Osteoblast (primary cell): Measurements from ENCODE around the gene MRPL39. TPM values are rescaled to one million over a fixed set of nuclear protein-coding genes. Genes with fewer than 3 reads are reported as not detected.
A peak's percentile ranks its signal among the peaks of the same experiment; 100 is the strongest.

Experiments used
- DNase-seq: peaks from one replicate; pipeline ENCODE4 v3.0.0; 2011; ENCODE audit warnings: low spot score, mixed read lengths; ENCODE audit not compliant: insufficient read length; ENCODE audit errors: missing footprints
- H2AFZ ChIP-seq: 2 replicates; pipeline ENCODE4 v1.6.0; 2011; ENCODE audit warnings: mild to moderate bottlenecking, low read length
- H3K27ac ChIP-seq: 2 replicates; pipeline ENCODE4 v1.5.1; 2011; ENCODE audit warnings: mild to moderate bottlenecking, low read depth, low read length, moderate library complexity
- H3K27me3 ChIP-seq: 2 replicates; pipeline ENCODE4 v1.6.0; 2012; ENCODE audit warnings: mild to moderate bottlenecking, control low read depth, inconsistent platforms, low read length, moderate library complexity; ENCODE audit not compliant: insufficient read depth
- H3K36me3 ChIP-seq: 2 replicates; pipeline ENCODE4 v1.5.1; 2011; ENCODE audit warnings: mild to moderate bottlenecking, low read length, control low read depth, moderate library complexity; ENCODE audit not compliant: insufficient read depth
- H3K4me1 ChIP-seq: 2 replicates; pipeline ENCODE4 v1.5.1; 2011; ENCODE audit warnings: mild to moderate bottlenecking, low read length, control low read depth, moderate library complexity; ENCODE audit not compliant: insufficient read depth
- H3K4me2 ChIP-seq: 2 replicates; pipeline ENCODE4 v1.6.0; 2011; ENCODE audit warnings: mild to moderate bottlenecking, low read length; ENCODE audit not compliant: insufficient read depth
- H3K4me3 ChIP-seq: fragments of 200-600 bp; sonication (generic); 3 replicates; pipeline ENCODE4 v1.5.1; 2012; ENCODE audit warnings: mild to moderate bottlenecking, low read length, inconsistent platforms; ENCODE audit not compliant: insufficient read depth
- H3K79me2 ChIP-seq: 2 replicates; pipeline ENCODE4 v1.6.0; 2012; ENCODE audit warnings: mild to moderate bottlenecking, low read length, control low read depth, inconsistent platforms; ENCODE audit not compliant: insufficient read depth
- H3K9me3 ChIP-seq: 2 replicates; pipeline ENCODE4 v1.5.1; 2011; ENCODE audit warnings: low read depth, low read length, control low read depth
- H4K20me1 ChIP-seq: 2 replicates; pipeline ENCODE4 v1.6.0; 2012; ENCODE audit warnings: mild to moderate bottlenecking, low read length, control low read depth; ENCODE audit not compliant: insufficient read depth
- CTCF ChIP-seq: IDR thresholded peaks from 2 replicates; pipeline ENCODE4 v1.5.1; 2011; ENCODE audit warnings: mild to moderate bottlenecking, low read depth, low read length, moderate library complexity; ENCODE audit errors: extremely low read depth
- total RNA-seq: library from RNA; depleted of rRNA; stranded (reverse); fragments of >200 nt; gene quantifications from 2 replicates; pipeline ENCODE4 v1.2.3, GENCODE V29; 2012

The MRPL39 gene
- total RNA-seq, 1 donor, result 28.2 TPM

DNA sequence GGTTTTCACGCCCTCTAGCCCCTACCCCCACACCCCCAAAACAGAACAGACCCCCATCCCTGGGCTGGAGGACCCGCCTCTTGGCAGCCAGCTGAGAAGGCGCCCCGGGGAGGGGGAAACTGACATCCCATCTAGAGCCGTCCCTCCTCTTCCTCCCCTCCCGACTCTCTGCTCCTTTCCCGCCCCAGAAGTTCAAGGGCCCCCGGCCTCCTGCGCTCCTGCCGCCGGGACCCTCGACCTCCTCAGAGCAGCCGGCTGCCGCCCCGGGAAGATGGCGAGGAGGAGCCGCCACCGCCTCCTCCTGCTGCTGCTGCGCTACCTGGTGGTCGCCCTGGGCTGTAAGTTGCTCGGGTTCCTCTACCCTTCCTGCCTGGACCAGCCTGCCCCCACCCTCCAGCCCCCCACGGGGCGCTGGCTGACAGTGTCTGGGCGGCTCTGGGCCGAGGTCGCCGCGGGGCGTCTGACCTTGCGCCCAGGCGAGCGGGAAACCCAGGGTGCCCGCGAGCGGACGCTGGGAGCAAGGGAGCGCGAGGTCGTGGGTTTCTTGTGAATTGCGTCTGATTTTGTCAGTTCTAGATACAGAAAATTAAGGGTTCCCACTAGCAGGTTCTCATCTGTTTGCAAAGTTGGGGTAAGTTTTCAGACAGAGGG is 32.4 kb upstream of the MRPL39 start:
- no peak overlapping the region for H3K27ac ChIP-seq
- peak; percentile 14 for TF ChIP-seq CTCF
- peak; percentile 36 for DNase-seq

DNA sequence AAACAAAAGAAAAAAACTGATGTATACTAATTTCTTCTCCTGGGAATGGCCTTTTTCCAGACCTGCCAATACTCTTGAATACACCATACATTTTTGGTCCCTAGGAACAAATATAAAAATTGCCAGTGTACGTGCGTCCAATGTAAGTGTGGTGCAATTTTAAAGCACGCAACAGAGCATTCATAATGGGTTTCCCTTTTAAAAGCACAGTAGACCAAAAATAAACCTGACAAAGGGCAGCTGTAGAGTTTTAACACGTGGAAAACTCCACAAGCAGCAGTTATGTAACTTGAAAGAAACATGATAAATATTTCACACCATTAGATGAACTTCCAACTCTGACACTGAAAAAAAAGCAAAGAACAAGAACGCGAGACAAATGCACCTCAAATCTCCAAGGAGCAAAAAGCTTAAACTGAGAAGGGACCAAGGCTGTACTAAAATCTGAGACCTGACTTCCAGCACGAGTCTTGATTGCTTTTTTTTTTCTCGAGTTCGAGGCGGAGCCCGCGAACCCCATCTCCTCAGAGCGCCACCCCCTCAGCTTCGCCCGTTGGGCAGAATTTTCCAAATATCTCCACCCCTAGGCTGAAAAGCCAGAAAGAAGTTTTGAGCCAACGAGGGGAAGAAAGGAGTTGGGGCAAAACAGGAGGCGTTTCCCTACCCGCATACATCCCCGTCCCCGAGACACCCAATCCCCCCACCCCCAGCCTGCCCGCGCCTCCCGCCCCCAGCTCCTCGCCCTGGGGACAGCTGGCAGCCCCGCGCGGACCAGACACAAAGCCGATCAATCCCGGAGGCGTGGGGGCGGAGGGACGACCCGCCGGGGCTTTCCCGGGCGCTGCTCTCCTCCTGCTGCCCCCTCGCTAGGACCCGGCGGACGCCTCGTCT is 31.6 kb upstream of the MRPL39 start, which contains the start of gene JAM2:
JAM2 (plus strand) TSS at position 599 of the 891 bp plus-strand sequence. CDS start 564 bp downstream, outside the sequence.
- peak within 1 kb of the TSS; percentile 67 for H3K4me3 ChIP-seq
- no peak within 1 kb of the TSS for H3K27ac ChIP-seq
- TF ChIP-seq CTCF, result no peak
- H3K9me3 ChIP-seq, result no peaks in the 10 kb centered on the region
- H3K4me1 ChIP-seq, result peaks cover 14% of the 10 kb centered on the region
- no peaks in the 10 kb centered on the region for H3K36me3 ChIP-seq
- H3K27me3 ChIP-seq, result peaks cover 37% of the 10 kb centered on the region
- no peaks in the 10 kb centered on the region for H4K20me1 ChIP-seq
- peak within 1 kb of the TSS; percentile 85 for H3K4me2 ChIP-seq
- no peaks in the 10 kb centered on the region for H3K79me2 ChIP-seq
- peak within 1 kb of the TSS; percentile 69 for H2AFZ ChIP-seq
- DNase-seq, result peak; percentile 77

More for the DNA sequence above, 32.4 kb upstream of the MRPL39 start:
- no peaks in the 10 kb centered on the region for H3K36me3 ChIP-seq
- H4K20me1 ChIP-seq, result no peaks in the 10 kb centered on the region
- H3K4me3 ChIP-seq, result peak overlapping the region; percentile 67
- peak overlapping the region; percentile 68 for H2AFZ ChIP-seq
- H3K4me1 ChIP-seq, result peaks cover 14% of the 10 kb centered on the region
- H3K79me2 ChIP-seq, result no peaks in the 10 kb centered on the region
- no peaks in the 10 kb centered on the region for H3K9me3 ChIP-seq
- H3K4me2 ChIP-seq, result peak overlapping the region; percentile 85
- peaks cover 37% of the 10 kb centered on the region for H3K27me3 ChIP-seq

DNA sequence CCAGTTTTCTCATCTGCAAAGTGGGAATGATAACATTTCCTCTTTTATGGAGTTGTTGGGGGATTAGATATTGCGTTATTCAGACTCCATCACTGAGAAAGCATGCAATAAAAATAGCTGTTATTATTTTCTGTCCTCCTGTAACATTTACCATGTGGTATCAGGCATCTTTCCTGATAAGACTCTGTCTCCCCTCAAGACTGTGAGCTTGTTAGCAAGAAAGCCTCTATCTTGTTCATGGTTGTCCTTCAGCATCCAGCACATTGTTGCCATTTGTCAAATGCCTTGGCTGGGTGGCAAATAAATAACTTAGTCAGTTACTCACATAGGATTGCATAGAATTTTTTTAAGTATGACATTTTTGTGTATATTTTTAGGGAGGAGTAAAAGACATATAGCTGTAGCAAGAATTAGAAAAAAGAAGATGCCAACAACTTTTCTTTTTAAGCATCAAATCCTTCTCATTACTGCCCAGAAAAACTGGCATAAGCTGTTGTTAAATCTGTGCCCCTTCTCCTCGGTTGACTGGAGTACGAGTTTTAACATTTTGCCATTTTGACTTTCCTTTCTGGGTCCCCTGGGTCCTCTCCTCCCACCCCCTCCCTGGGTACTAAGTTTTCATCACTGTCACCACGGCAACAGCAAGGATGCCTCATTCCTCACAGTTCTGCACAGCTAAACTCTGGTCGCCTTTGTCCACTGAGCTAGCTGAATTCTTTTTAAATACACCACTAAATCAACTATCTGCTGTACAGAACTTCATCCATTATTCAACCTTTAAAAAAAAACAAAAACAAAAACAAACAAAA is 30.8 kb upstream of the MRPL39 start:
- Histone ChIP-seq H3K27ac (no peak overlapping the region), H3K4me2 (peak overlapping the region; percentile 85), H3K4me3 (no peak overlapping the region), H3K9me3 (no peaks in the 10 kb centered on the region), H2AFZ (no peak overlapping the region), H3K27me3 (peaks cover 35% of the 10 kb centered on the region), H3K36me3 (no peaks in the 10 kb centered on the region), H3K4me1 (peaks cover 14% of the 10 kb centered on the region), H3K79me2 (no peaks in the 10 kb centered on the region), H4K20me1 (no peaks in the 10 kb centered on the region)
- no peak for DNase-seq
- TF ChIP-seq CTCF, result no peak
